BLaER1 (cell line): ENCODE data around the gene LINC01488.
A peak's percentile ranks its signal among the peaks of the same experiment; 100 is the strongest.

Experiments
- H3K27ac ChIP-seq: shearing (Covaris generic); formaldehyde crosslinking; 2 replicates; pipeline ENCODE4 v1.8.1; 2022
- H3K27me3 ChIP-seq: shearing (Covaris generic); formaldehyde crosslinking; 2 replicates; pipeline ENCODE4 v1.8.1; 2022
- H3K36me3 ChIP-seq: shearing (Covaris generic); formaldehyde crosslinking; 2 replicates; pipeline ENCODE4 v1.8.1; 2022
- H3K4me1 ChIP-seq: shearing (Covaris generic); formaldehyde crosslinking; 2 replicates; pipeline ENCODE4 v1.8.1; 2022
- H3K4me2 ChIP-seq: shearing (Covaris generic); formaldehyde crosslinking; 2 replicates; pipeline ENCODE4 v1.8.1; 2022
- H3K4me3 ChIP-seq: shearing (Covaris generic); formaldehyde crosslinking; 2 replicates; pipeline ENCODE4 v1.8.1; 2022
- H3K9ac ChIP-seq: shearing (Covaris generic); formaldehyde crosslinking; 2 replicates; pipeline ENCODE4 v1.8.1; 2022
- H3K9me3 ChIP-seq: shearing (Covaris generic); formaldehyde crosslinking; 2 replicates; pipeline ENCODE4 v1.8.1; 2022
- H4K20me1 ChIP-seq: shearing (Covaris generic); formaldehyde crosslinking; 2 replicates; pipeline ENCODE4 v1.8.1; 2022
- Cebpa-rat ChIP-seq: shearing (Covaris generic); IDR thresholded peaks from 2 replicates; pipeline ENCODE4 v1.8.1; 2022

LINC01488 gene

DNA sequence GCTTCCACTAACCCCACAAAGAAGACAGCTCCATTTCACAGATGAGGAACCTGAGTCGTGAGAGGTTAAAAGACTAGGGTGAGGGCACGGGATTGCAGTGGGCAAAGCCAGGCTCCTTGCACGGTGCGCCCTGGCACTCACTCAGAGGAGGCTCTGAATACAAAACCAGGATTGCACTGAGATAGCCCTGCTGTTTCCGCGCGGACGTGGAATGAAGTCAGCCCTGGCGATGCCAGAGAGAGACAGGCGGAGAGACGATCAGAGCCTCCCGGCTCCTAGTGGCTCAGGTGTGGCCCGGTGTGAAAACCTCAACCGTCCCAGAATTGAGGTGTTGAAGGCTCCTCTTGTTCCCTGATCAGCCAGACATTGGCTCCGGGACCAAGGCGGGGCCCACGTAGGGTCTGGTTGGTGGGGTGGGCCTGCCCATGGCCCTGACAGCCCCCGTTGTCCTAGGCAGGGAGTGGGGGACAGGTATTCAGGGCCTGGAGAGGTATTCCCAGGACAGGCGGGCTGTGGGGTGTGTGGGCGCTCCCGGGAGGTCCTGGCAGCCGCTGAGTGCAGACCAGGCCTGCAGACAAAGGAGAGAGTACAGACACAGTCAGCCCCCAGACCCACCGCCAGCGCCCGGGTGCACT, 43.1 kb upstream of the LINC01488 start:
- H3K27me3 ChIP-seq = no peaks in the 10 kb centered on the region

DNA sequence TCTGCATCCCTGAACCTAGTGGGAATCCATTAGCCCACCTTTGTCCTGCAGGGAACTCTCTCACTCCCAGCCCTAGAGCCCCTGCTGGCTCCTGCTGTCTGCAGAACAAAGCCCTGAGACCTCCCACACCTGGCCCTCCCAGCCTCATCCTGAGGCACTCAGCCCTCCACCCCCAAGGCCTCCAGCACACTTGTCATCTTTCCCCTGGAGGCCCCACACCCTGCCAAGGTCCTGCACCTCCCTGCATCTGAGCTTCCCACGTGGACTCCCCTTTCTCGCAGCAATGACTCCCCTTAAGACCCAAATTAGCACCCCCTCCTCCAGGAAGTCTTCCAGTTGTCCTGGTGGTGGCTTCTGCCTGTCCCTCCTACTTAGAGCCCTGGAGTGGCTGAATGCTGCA, 42.3 kb upstream of the LINC01488 start:
- H3K27ac ChIP-seq = no peak overlapping the region
- TF ChIP-seq Cebpa-rat = no peak
- H3K27me3 ChIP-seq = no peaks in the 10 kb centered on the region
- no peak overlapping the region for H3K4me3 ChIP-seq
- H3K9ac ChIP-seq = no peak overlapping the region
- H3K4me1 ChIP-seq = peaks cover 53% of the 10 kb centered on the region
- no peaks in the 10 kb centered on the region for H4K20me1 ChIP-seq
- H3K36me3 ChIP-seq = no peaks in the 10 kb centered on the region
- H3K4me2 ChIP-seq = no peak overlapping the region
- no peaks in the 10 kb centered on the region for H3K9me3 ChIP-seq

More for the DNA sequence above, 43.1 kb upstream of the LINC01488 start:
- H3K9ac ChIP-seq = no peak overlapping the region
- no peaks in the 10 kb centered on the region for H3K36me3 ChIP-seq
- H3K9me3 ChIP-seq = no peaks in the 10 kb centered on the region
- H3K4me1 ChIP-seq = peaks cover 53% of the 10 kb centered on the region
- H3K27ac ChIP-seq = no peak overlapping the region
- H3K4me3 ChIP-seq = no peak overlapping the region
- no peaks in the 10 kb centered on the region for H4K20me1 ChIP-seq
- no peak for TF ChIP-seq Cebpa-rat
- H3K4me2 ChIP-seq = no peak overlapping the region

DNA sequence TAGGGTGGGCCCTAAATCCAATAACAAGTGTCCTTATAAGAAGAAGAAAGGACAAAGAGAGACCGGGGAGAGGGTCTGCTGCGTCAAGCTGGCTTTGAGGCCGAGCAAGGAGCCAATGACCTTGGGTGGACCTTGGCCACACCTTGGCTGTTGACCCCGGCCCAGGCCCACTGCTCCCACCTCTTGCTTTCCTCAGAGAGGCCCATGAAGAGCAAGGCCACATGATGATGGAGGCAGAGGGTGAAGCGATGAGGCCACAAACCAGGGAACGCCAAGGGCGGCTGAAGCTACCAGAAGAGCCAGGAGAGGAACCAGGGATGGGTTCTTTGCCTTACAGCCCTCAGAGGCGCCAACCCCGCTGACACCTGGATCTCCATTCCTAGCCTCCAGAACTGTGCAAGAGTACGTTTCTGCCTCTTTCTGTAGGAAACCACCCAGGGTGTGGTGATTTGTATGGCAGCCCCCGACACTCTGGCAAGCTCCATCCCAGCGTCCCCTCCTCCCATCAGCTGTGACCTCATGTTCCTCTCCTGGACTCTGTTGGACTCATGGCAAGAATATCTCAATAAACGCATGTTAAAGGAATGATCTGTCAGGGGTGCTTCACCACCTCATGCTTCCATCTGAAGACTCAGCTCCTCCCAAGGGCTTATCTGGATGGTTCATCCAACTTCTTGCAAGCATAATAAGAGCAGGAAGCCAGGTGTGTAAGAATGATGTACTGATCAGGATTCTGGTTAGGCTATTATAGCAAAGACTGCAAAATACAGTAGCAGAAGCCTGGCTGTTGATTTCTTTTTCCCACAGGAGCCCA, 41.6 kb upstream of the LINC01488 start:
- H3K27me3 ChIP-seq = no peaks in the 10 kb centered on the region
- H3K9me3 ChIP-seq = no peaks in the 10 kb centered on the region
- H3K4me2 ChIP-seq = no peak overlapping the region
- H3K9ac ChIP-seq = no peak overlapping the region
- no peaks in the 10 kb centered on the region for H3K36me3 ChIP-seq
- H4K20me1 ChIP-seq = no peaks in the 10 kb centered on the region
- no peak overlapping the region for H3K27ac ChIP-seq
- no peak overlapping the region for H3K4me3 ChIP-seq
- TF ChIP-seq Cebpa-rat = no peak
- H3K4me1 ChIP-seq = peaks cover 48% of the 10 kb centered on the region

DNA sequence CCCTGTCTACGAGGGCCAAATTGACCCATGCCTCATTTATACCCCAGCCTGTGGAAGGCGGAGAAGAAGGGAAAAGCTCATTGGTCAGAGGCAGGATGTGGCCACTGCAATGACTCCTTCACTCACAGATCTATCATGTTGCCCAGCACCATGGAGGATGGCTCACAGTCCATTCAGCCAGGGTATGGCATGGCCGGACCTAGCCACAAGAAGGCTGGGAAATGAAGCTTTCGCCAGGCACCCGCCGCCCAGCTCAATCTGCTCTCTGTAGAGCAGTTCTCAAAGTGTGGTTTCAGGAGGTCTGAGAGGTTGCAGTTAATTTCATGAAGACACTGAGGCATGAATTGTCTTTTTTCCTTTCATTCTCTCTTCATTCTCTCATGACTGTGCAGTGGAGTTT, 40.6 kb upstream of the LINC01488 start:
- Histone ChIP-seq H3K9me3 (no peaks in the 10 kb centered on the region), H3K4me3 (no peak overlapping the region), H3K36me3 (no peaks in the 10 kb centered on the region), H4K20me1 (no peaks in the 10 kb centered on the region), H3K4me1 (peaks cover 38% of the 10 kb centered on the region), H3K27ac (no peak overlapping the region), H3K27me3 (no peaks in the 10 kb centered on the region), H3K9ac (no peak overlapping the region), H3K4me2 (no peak overlapping the region)
- no peak for TF ChIP-seq Cebpa-rat

DNA sequence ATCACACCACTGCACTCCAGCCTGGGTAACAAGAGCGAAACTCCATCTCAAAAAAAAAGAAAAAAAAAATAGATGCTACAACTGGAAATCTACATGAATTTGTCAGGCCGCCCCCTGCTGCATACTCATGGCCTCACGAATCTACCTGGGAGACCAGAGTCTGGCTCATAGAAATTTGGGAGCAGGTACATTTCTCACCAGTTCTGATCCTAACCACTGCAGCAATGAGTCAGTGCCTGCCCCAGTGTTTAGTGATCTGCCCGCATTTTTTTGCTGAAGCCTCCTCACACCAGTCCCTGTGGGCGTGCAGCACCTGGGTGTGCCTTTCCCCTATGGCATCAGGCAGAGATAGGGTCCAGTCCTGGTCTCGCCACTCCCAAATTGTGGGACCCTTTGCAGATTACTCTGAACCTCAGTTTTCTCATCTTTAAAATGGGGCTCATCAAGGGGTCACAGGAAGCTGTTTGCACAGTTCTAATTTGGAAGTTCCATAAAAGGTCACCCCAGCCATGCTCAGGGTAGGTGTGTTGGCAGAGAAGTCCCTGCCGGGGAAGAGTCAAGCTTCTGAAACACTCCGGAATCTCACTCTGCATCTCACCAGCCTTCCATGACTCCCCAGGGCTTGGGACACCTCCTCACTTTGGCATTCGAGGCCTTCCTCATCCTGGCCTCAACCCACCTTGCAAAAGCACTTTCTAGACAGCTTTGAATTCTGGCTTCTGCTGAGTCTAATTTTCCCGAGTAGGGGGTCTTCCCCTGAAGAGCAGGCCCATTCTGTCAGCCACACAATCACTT, 39.3 kb upstream of the LINC01488 start:
- Histone ChIP-seq H3K4me2 (no peak overlapping the region; the same call in 1 of the 2 replicates), H3K27ac (no peak overlapping the region), H3K9me3 (no peaks in the 10 kb centered on the region), H3K4me3 (no peak overlapping the region), H3K4me1 (peaks cover 25% of the 10 kb centered on the region), H3K9ac (no peak overlapping the region), H4K20me1 (no peaks in the 10 kb centered on the region), H3K27me3 (no peaks in the 10 kb centered on the region), H3K36me3 (no peaks in the 10 kb centered on the region)
- no peak for TF ChIP-seq Cebpa-rat

DNA sequence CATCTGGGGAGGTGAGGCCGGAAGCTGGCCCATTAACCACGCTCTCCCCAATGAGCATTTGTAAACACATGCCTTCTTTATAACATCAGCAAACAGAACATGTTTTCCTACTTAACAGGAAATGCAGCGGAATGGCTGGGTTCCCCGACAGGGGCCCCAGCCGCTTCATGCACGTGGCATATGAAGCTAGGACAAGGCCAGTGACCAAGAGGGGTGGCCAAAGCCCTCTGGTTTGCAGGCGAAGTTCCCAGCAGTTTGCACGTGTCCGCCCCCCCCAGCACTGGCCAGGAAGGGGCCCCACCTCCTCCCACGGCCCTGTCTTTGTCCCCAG, 38.7 kb upstream of the LINC01488 start:
- H3K4me3 ChIP-seq = 0 out of 2 replicates have a peak overlapping the region, but pooled peaks have one; percentile 56
- TF ChIP-seq Cebpa-rat = no peak
- peaks cover 23% of the 10 kb centered on the region for H3K4me1 ChIP-seq
- no peaks in the 10 kb centered on the region for H3K9me3 ChIP-seq
- H3K27me3 ChIP-seq = no peaks in the 10 kb centered on the region
- no peak overlapping the region for H3K9ac ChIP-seq
- no peaks in the 10 kb centered on the region for H4K20me1 ChIP-seq
- H3K27ac ChIP-seq = no peak overlapping the region
- H3K36me3 ChIP-seq = no peaks in the 10 kb centered on the region
- peak overlapping the region; percentile 90 for H3K4me2 ChIP-seq

DNA sequence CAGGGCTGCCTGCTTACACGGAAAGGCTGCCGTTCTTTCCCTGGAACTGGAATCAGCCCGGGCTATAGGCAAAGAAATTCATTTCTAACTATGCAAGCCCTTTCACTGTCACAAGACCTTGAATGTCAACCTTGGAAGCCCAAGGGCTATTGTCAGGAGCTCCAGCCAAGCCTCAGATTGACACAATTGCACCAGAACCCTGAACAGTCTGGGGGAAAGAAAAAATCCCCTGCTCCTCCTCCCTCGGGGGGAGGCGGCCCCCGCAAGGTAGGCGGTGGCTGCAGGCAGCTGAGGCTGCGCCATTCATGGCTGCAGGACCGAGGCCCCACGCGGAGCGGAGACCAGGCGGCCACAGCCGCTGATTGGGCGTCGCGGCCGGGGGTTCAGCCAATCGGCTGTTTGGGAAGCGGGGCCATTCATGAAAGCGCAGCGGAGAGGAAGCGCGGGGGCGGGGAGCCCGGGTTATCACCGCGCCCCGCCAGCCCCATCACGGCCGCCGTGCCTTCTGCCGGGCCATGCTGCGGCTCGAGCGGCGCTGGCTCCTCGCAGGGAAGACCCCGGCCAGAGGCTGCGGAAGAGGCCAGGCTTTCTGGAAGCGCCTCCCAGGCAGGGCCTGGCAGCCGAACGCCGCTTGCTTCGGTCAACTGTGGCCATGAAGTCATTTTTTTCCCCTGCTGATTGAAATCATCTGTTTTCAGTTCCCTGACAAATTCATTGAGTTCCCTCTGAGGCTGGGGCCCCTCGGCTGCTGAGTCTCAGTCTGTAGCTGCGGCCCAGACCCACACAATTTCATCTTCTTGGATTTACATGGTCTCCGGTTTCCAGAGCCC, 38.1 kb upstream of the LINC01488 start:
- Histone ChIP-seq H3K9me3 (no peaks in the 10 kb centered on the region), H3K36me3 (no peaks in the 10 kb centered on the region), H3K4me1 (peaks cover 29% of the 10 kb centered on the region), H3K9ac (peak overlapping the region; percentile 65; the same call in 1 of the 2 replicates), H3K27me3 (no peaks in the 10 kb centered on the region), H3K4me2 (peak overlapping the region; percentile 90), H3K4me3 (peak overlapping the region; percentile 56), H4K20me1 (no peaks in the 10 kb centered on the region), H3K27ac (0 out of 2 replicates have a peak overlapping the region, but pooled peaks have one; percentile 45)
- no peak for TF ChIP-seq Cebpa-rat

DNA sequence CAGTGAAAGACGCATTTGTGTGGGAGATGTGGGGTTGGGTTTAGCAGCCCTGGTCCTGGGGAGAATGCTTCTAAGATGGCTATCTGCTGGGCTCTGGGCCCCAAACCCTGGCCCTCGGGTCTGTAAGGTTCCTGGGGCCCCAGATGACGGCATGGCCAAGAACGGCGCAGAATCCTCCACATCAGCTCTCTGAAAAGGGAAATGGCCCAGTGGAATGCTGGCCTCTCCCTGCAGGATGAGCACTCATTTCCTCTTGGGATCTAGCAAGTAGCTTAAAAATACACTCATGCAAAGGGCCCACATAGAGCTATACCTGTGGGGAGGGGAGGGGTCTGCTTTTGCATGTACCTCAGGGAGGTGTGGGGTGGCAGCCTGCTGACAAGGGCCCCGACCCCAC, 37.5 kb upstream of the LINC01488 start:
- H4K20me1 ChIP-seq = no peaks in the 10 kb centered on the region
- peaks cover 35% of the 10 kb centered on the region for H3K4me1 ChIP-seq
- H3K9ac ChIP-seq = peak overlapping the region; percentile 65; the same call in 1 of the 2 replicates
- H3K27ac ChIP-seq = 0 out of 2 replicates have a peak overlapping the region, but pooled peaks have one; percentile 45
- H3K4me2 ChIP-seq = peak overlapping the region; percentile 90
- no peak for TF ChIP-seq Cebpa-rat
- no peaks in the 10 kb centered on the region for H3K27me3 ChIP-seq
- no peaks in the 10 kb centered on the region for H3K36me3 ChIP-seq
- H3K9me3 ChIP-seq = no peaks in the 10 kb centered on the region
- H3K4me3 ChIP-seq = peak overlapping the region; percentile 56

DNA sequence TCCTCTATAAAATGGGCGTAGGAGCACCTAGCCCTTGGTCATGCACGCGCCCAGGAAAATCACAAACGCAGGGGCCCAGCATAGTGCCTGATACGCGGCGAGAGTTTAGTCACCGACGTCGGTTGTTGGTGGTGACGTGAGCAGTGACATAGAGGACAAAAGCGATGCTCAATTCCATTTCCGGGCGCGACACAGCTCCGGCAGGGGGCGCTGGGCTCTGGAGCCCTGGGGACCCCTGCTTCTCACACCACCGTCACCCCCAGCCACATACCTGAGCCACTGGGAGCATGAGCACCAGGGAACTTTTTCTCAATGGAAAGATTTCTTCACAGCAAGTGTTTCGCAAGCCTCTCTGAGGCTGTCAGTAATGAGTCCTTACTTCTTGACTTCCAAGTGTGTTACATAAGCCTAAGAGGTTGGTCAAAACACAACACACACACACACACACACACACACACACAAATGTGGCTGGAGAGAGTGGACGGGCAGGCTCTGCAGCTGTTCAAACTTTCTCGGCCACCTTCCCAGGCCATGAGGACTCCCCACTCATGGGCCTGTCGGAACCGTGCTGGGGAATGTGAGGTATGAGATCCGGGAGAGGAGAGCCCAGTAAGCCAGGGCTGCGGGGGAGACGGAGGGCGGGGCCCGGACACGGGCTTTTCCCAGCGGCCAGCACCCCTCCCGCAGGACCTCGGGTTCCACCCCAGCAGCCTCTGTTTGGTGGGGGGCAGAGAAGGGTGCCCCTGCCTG, 36.9 kb upstream of the LINC01488 start:
- peak overlapping the region; percentile 90 for H3K4me2 ChIP-seq
- no peaks in the 10 kb centered on the region for H3K27me3 ChIP-seq
- no peaks in the 10 kb centered on the region for H3K36me3 ChIP-seq
- no peak overlapping the region for H3K4me3 ChIP-seq
- no peak overlapping the region for H3K27ac ChIP-seq
- 0 out of 2 replicates have a peak, but pooled peaks have one; percentile 30 for TF ChIP-seq Cebpa-rat
- H3K4me1 ChIP-seq = peaks cover 41% of the 10 kb centered on the region
- no peaks in the 10 kb centered on the region for H4K20me1 ChIP-seq
- no peaks in the 10 kb centered on the region for H3K9me3 ChIP-seq
- no peak overlapping the region for H3K9ac ChIP-seq
